DND-41 (cell line): ENCODE data around the gene SAT2.

Source experiments
- ATAC-seq: fragments of 200-7000 bp; cut with Tn5 transposase; 3 replicates; pipeline ENCODE4 v1.9.1; 2021; ENCODE audit warnings: low read depth; ENCODE audit not compliant: insufficient read depth
- DNase-seq: peaks from one replicate; pipeline ENCODE4 v3.0.0-alpha.2; 2020
- H2AFZ ChIP-seq: 2 replicates; pipeline ENCODE4 v1.6.0; 2012; ENCODE audit warnings: low read depth, low read length
- H3K27ac ChIP-seq: 2 replicates; pipeline ENCODE4 v1.5.1; 2012; ENCODE audit warnings: low read length, inconsistent platforms
- H3K27me3 ChIP-seq: fragments of 200-600 bp; sonication (generic); 2 replicates; pipeline ENCODE4 v1.6.0; 2012; ENCODE audit warnings: low read length, mild to moderate bottlenecking, inconsistent platforms; ENCODE audit not compliant: insufficient read depth, poor library complexity
- H3K36me3 ChIP-seq: 2 replicates; pipeline ENCODE4 v1.5.1; 2012; ENCODE audit warnings: low read length, inconsistent platforms; ENCODE audit not compliant: insufficient read depth
- H3K4me1 ChIP-seq: 2 replicates; pipeline ENCODE4 v1.5.1; 2012; ENCODE audit warnings: mild to moderate bottlenecking, low read length; ENCODE audit not compliant: insufficient read depth
- H3K4me2 ChIP-seq: 2 replicates; pipeline ENCODE4 v1.6.0; 2012; ENCODE audit warnings: mild to moderate bottlenecking, moderate library complexity, low read length, inconsistent platforms; ENCODE audit not compliant: insufficient read depth
- H3K4me3 ChIP-seq, 2 experiments: fragments of 200-600 bp in 1 of 2; shearing (Covaris generic) in 1 of 2; 2 replicates each; pipeline ENCODE4 v1.5.1; 2012 to 2016; ENCODE audit warnings: inconsistent platforms in 2 of 2, low read length in 2 of 2, mild to moderate bottlenecking in 2 of 2, low read depth in 1 of 2, moderate library complexity in 1 of 2
- H3K79me2 ChIP-seq: 2 replicates; pipeline ENCODE4 v1.6.0; 2012; ENCODE audit warnings: low read length, inconsistent platforms; ENCODE audit not compliant: insufficient read depth
- H3K9ac ChIP-seq: 2 replicates; pipeline ENCODE4 v1.6.0; 2012; ENCODE audit warnings: low read depth, mild to moderate bottlenecking, inconsistent platforms, low read length, moderate library complexity
- H3K9me3 ChIP-seq: 2 replicates; pipeline ENCODE4 v1.5.1; 2012; ENCODE audit warnings: low read length, moderate library complexity, mild to moderate bottlenecking, inconsistent platforms; ENCODE audit not compliant: insufficient read depth, severe bottlenecking
- H4K20me1 ChIP-seq: 2 replicates; pipeline ENCODE4 v1.6.0; 2012; ENCODE audit warnings: low read length; ENCODE audit not compliant: insufficient read depth
- EZH2 ChIP-seq: IDR thresholded peaks from 3 replicates; pipeline ENCODE4 v1.6.1; 2012; ENCODE audit warnings: borderline replicate concordance, low read depth, mild to moderate bottlenecking, moderate library complexity, low read length, inconsistent platforms; ENCODE audit not compliant: severe bottlenecking
- TF ChIP-seq, protein P1 (sequence below): IDR thresholded peaks from 2 replicates; pipeline ENCODE4 v1.5.1; 2012; ENCODE audit warnings: borderline replicate concordance, low read length, moderate library complexity, mild to moderate bottlenecking; ENCODE audit not compliant: poor library complexity, severe bottlenecking; ENCODE audit errors: extremely low read depth

SAT2 gene

DNA sequence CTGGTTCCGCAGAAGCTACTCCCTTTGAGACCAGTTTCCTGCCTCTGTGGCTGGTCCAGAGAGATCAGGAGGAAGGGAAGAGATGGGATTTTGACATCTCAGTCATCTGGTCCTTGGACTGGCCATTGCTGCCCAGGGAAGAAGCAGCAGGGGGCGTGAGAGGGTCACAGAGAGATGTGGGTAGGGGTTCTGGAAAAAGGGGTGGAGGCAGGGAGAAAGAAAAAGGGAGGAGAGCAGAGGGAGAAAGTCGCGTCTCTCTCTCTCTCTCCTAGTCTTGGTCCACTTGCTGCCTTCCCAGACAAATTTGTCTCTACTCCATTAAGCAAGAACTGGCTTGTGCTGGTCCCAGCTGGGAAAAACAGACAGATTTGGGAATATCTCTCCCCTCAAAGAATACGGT, 6.8 kb upstream of the SAT2 start:
- Histone ChIP-seq H3K9me3 (no peaks in the 10 kb centered on the region), H3K36me3 (no peaks in the 10 kb centered on the region), H3K27ac (no peak overlapping the region), H3K4me3 (no peak overlapping the region), H3K27me3 (no peaks in the 10 kb centered on the region), H2AFZ (no peak overlapping the region), H3K79me2 (no peaks in the 10 kb centered on the region), H3K4me1 (no peaks in the 10 kb centered on the region), H3K9ac (no peak overlapping the region), H4K20me1 (no peaks in the 10 kb centered on the region; the same call in 1 of the 2 replicates), H3K4me2 (no peak overlapping the region)
- TF ChIP-seq, protein P1, sequence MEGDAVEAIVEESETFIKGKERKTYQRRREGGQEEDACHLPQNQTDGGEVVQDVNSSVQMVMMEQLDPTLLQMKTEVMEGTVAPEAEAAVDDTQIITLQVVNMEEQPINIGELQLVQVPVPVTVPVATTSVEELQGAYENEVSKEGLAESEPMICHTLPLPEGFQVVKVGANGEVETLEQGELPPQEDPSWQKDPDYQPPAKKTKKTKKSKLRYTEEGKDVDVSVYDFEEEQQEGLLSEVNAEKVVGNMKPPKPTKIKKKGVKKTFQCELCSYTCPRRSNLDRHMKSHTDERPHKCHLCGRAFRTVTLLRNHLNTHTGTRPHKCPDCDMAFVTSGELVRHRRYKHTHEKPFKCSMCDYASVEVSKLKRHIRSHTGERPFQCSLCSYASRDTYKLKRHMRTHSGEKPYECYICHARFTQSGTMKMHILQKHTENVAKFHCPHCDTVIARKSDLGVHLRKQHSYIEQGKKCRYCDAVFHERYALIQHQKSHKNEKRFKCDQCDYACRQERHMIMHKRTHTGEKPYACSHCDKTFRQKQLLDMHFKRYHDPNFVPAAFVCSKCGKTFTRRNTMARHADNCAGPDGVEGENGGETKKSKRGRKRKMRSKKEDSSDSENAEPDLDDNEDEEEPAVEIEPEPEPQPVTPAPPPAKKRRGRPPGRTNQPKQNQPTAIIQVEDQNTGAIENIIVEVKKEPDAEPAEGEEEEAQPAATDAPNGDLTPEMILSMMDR, result peak; percentile 51
- no peak for TF ChIP-seq EZH2
- DNase-seq, result peak; percentile 37
- no peak for ATAC-seq

DNA sequence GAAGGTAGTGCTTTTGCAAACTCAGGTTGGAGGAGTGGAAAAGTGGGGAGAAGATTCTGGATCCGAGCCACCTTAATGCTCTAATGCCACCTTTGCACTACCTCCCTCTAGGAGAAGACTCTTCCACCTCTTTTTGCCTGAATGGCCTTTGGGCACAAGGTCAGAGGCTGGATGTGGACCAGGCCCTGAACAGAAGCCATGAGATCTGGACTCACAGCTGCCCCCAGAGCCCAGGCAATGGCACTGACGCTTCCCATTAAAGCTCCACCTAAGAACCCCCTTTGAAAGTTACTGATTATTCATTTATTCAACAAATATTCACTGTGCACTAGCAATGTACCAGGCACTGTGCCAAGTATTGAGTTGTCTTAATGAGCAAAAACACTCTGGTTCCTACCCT, 5.5 kb upstream of the SAT2 start:
- no peaks in the 10 kb centered on the region; the same call in 1 of the 2 replicates for H4K20me1 ChIP-seq
- TF ChIP-seq EZH2, result no peak
- TF ChIP-seq, protein P1, result peak; percentile 6
- H3K79me2 ChIP-seq, result no peaks in the 10 kb centered on the region
- ATAC-seq (no peak), DNase-seq (no peak)
- H3K27ac ChIP-seq, result no peak overlapping the region
- no peak overlapping the region for H3K4me2 ChIP-seq
- H3K4me1 ChIP-seq, result peaks cover 5% of the 10 kb centered on the region; the same call in 1 of the 2 replicates
- H3K27me3 ChIP-seq, result no peaks in the 10 kb centered on the region
- no peak overlapping the region for H3K4me3 ChIP-seq
- no peaks in the 10 kb centered on the region for H3K9me3 ChIP-seq
- H3K9ac ChIP-seq, result no peak overlapping the region
- H2AFZ ChIP-seq, result no peak overlapping the region
- no peaks in the 10 kb centered on the region for H3K36me3 ChIP-seq

DNA sequence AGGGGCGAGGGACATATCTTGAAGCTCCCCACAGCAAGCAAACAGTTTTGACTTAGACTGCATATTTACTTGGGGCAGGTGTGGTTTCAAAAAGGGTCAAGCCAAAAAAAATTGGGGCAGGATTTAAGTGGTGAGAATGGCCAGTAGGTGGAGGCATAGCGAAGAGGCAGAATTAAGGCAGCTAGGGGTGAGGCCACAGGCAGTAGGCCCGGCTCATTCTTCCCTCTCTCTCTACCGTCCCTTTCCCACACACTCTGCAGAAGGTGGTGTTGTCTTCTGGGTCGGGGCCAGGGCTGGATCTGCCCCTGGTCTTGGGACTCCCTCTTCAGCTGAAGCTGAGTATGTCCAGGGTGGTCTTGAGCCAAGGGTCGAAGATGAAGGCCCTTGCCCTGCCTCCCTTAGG, 4.9 kb upstream of the SAT2 start:
- no peak overlapping the region for H3K4me2 ChIP-seq
- H3K9ac ChIP-seq, result no peak overlapping the region
- H3K27ac ChIP-seq, result no peak overlapping the region

More for the DNA sequence above, 4.9 kb upstream of the SAT2 start:
- no peak for TF ChIP-seq EZH2
- TF ChIP-seq, protein P1, result peak; percentile 69
- Histone ChIP-seq H3K9me3 (no peaks in the 10 kb centered on the region), H3K36me3 (no peaks in the 10 kb centered on the region), H3K79me2 (no peaks in the 10 kb centered on the region), H4K20me1 (no peaks in the 10 kb centered on the region; the same call in 1 of the 2 replicates), H3K4me3 (no peak overlapping the region), H2AFZ (no peak overlapping the region), H3K4me1 (peaks cover 9% of the 10 kb centered on the region), H3K27me3 (no peaks in the 10 kb centered on the region)
- DNase-seq, result peak; percentile 36
- ATAC-seq, result no peak; the same call in 2 of the 3 replicates
